Psoas muscle (tissue), 8 donors: ENCODE measurements around the gene OTOP3. TPM values are rescaled to one million over a fixed set of nuclear protein-coding genes. Genes with fewer than 3 reads are reported as not detected.

Source experiments
- ATAC-seq, 4 donors: fragments of 200-7000 bp; cut with Tn5 transposase; one replicate each; pipeline ENCODE4 v1.9.1; 2020; ENCODE audit warnings: moderate library complexity in 3 of 4, mild to moderate bottlenecking in 2 of 4
- DNase-seq, 2 donors: peaks; one replicate each; pipeline ENCODE4 v3.0.0-alpha.2; 2020
- H3K27ac ChIP-seq: fragments of 200-600 bp; one replicate; pipeline ENCODE4 v1.8.0; 2022
- H3K27me3 ChIP-seq, 3 donors: fragments of 200-600 bp in 1 of 3; one replicate each; pipeline versions ENCODE4 v1.6.1 to v1.8.0; 2013 to 2022; ENCODE audit warnings: low read length in 2 of 3, mild to moderate bottlenecking in 2 of 3, moderate library complexity in 1 of 3; ENCODE audit not compliant: insufficient read depth in 3 of 3
- H3K36me3 ChIP-seq, 2 donors: fragments of 200-600 bp in 1 of 2; one replicate each; pipeline versions ENCODE4 v1.6.1 to v1.8.0; 2013 to 2022; ENCODE audit warnings: low read depth in 1 of 2, mild to moderate bottlenecking in 1 of 2, moderate library complexity in 1 of 2; ENCODE audit not compliant: insufficient read depth in 1 of 2
- H3K4me1 ChIP-seq: fragments of 200-600 bp; one replicate; pipeline ENCODE4 v1.8.0; 2022
- H3K4me3 ChIP-seq: fragments of 200-600 bp; one replicate; pipeline ENCODE4 v1.8.0; 2022; ENCODE audit warnings: mild to moderate bottlenecking
- H3K9me3 ChIP-seq: fragments of 200-600 bp; one replicate; pipeline ENCODE4 v1.8.0; 2022
- CTCF ChIP-seq: fragments of 200-600 bp; IDR thresholded peaks from one replicate; pipeline ENCODE4 v1.8.0; 2022; ENCODE audit warnings: antibody characterized with exemption
- WGBS, 3 donors: extraction: QIAGEN DNeasy Blood & Tissue Kit; methylation state at CpG; one replicate each; pipeline versions ENCODE4 v1.1.6 to v1.1.7; 2013; 5-methylcytosine and 5-hydroxymethylcytosine counted together
- intact Hi-C, 2 donors: fragments of 100-400 bp; cut with DNase I; formaldehyde crosslinking; loops; one replicate each; pipeline versions ENCODE4 v1.11.0 to v1.14.2; 2022
- polyA plus RNA-seq, 3 donors: library from polyadenylated mRNA; stranded (reverse); fragments of 200-250 nt; gene quantifications; one replicate each; pipeline ENCODE4 v1.2.3, GENCODE V29; 2013
- total RNA-seq, 4 donors: library from RNA; stranded (reverse); fragmentation: NEBNext Ultra II Directional in 2 of 4; extraction: Animal tissue kit (Norgen Biotek cat#: 25700) in 2 of 4; gene quantifications; one replicate each; pipeline versions ENCODE4 v1.2.1 to v1.2.4, GENCODE V29; 2021 to 2023
- donor health status: healthy with polysubstance abuse.
- donor health status: DM: no; HTN: no; CAD: no; lungs with moderate emphysema.
- donor health status: Bipolar disorder and iron deficiency.
- donor health status: healthy.
- donor health status: DM: yes; HTN: yes; CAD: no.
- donor health status: DM: no; HTN: no; CAD: no.
- donor health status: DM: no; HTN: no; CAD: no.
- donor health status: DM: yes; HTN: yes; CAD: no.

OTOP3 gene
- total and polyA plus RNA-seq, 7 donors, result 0.04 TPM; not detected in 6

- H3K4me1 ChIP-seq, result peaks cover 4% of the 10 kb centered on the region
- no peak overlapping the region for H3K4me3 ChIP-seq
- intact Hi-C loops, result no loop called here
- DNase-seq (no peak), ATAC-seq (no peak)
- H3K27me3 ChIP-seq, result peaks cover 0 to 73% (median 24%) of the 10 kb centered on the region in 3 donors
- WGBS, 3 donors, result 69 to 72% (median 69%) methylated on average over 6 of the region's 6 CpGs
- H3K27ac ChIP-seq, result no peak overlapping the region
- no peaks in the 10 kb centered on the region for H3K9me3 ChIP-seq
- no peaks in the 10 kb centered on the region for H3K36me3 ChIP-seq
- TF ChIP-seq CTCF, result no peak
Observed at GRCh38 chr17:74928786-74929185, 6.9 kb upstream of the OTOP3 start.

- Histone ChIP-seq H3K9me3 (no peaks in the 10 kb centered on the region), H3K4me1 (no peaks in the 10 kb centered on the region), H3K27ac (no peak overlapping the region), H3K27me3 (peaks cover 0 to 71% (median 13%) of the 10 kb centered on the region in 3 donors), H3K4me3 (no peak overlapping the region), H3K36me3 (no peaks in the 10 kb centered on the region)
- intact Hi-C loops, result no loop called here
- WGBS, 3 donors, result 87 to 91% (median 90%) methylated on average over 23 to 24 of the region's 24 CpGs
- no peak for TF ChIP-seq CTCF
- no peak for DNase-seq
- ATAC-seq, result no peak
Observed at GRCh38 chr17:74930535-74931036, 5.1 kb upstream of the OTOP3 start.

GRCh38 chr17:74935048-74935447 is 650 bp upstream of the OTOP3 start:
- no peak for TF ChIP-seq CTCF
- no peak overlapping the region for H3K27ac ChIP-seq
- no peak for DNase-seq
- no peak overlapping the region for H3K4me3 ChIP-seq
- 62 to 70% (median 67%) methylated on average over 2 to 3 of the region's 3 CpGs for WGBS, 3 donors
- no peak for ATAC-seq
- intact Hi-C loops, result no loop called here
- H3K36me3 ChIP-seq, result no peaks in the 10 kb centered on the region
- peaks cover 0 to 83% (median 19%) of the 10 kb centered on the region in 3 donors for H3K27me3 ChIP-seq
- H3K4me1 ChIP-seq, result no peaks in the 10 kb centered on the region
- no peaks in the 10 kb centered on the region for H3K9me3 ChIP-seq

GRCh38 chr17:74936470-74936799 is 737 bp downstream of the OTOP3 start:
- Histone ChIP-seq H3K27me3 (peaks cover 0 to 71% (median 17%) of the 10 kb centered on the region in 3 donors), H3K4me3 (no peak overlapping the region), H3K9me3 (no peaks in the 10 kb centered on the region), H3K4me1 (no peaks in the 10 kb centered on the region), H3K36me3 (no peaks in the 10 kb centered on the region), H3K27ac (no peak overlapping the region)
- ATAC-seq (no peak), DNase-seq (no peak)
- intact Hi-C loops, result no loop called here
- TF ChIP-seq CTCF, result no peak
- 11 to 19% (median 16%) methylated on average over 12 of the region's 12 CpGs for WGBS, 3 donors
